ENCODE measurements around the gene CDC42EP3. TPM values are rescaled to one million over a fixed set of nuclear protein-coding genes. Genes with fewer than 3 reads are reported as not detected.

The CDC42EP3 gene
- total RNA-seq, 1 donor = 79.9 TPM

GRCh38 chr2:37692711-37693110, 21.3 kb upstream of the CDC42EP3 start:
- Histone ChIP-seq H3K4me3 (ENCODE audit: low read length) (no peak overlapping the region), H3K27me3 (ENCODE audit: insufficient read depth, low read length) (no peaks in the 10 kb centered on the region)

GRCh38 chr2:37689751-37690150, 18.3 kb upstream of the CDC42EP3 start:
- Histone ChIP-seq H3K4me3 (ENCODE audit: low read length) (no peak overlapping the region), H3K9me3 (ENCODE audit: low read depth, low read length) (no peaks in the 10 kb centered on the region), H3K4me1 (ENCODE audit: insufficient read depth, low read length) (no peaks in the 10 kb centered on the region), H3K27me3 (ENCODE audit: insufficient read depth, low read length) (no peaks in the 10 kb centered on the region)

More at GRCh38 chr2:37692711-37693110, 21.3 kb upstream of the CDC42EP3 start:
- Histone ChIP-seq H3K4me1 (ENCODE audit: insufficient read depth, low read length) (no peaks in the 10 kb centered on the region), H3K9me3 (ENCODE audit: low read depth, low read length) (no peaks in the 10 kb centered on the region)

GRCh38 chr2:37688771-37689468, 17.5 kb upstream of the CDC42EP3 start:
- Histone ChIP-seq H3K9me3 (ENCODE audit: low read depth, low read length) (no peaks in the 10 kb centered on the region), H3K27me3 (ENCODE audit: insufficient read depth, low read length) (no peaks in the 10 kb centered on the region), H3K4me3 (ENCODE audit: low read length) (no peak overlapping the region), H3K4me1 (ENCODE audit: insufficient read depth, low read length) (peaks cover 6% of the 10 kb centered on the region)

- Histone ChIP-seq H3K9me3 (ENCODE audit: low read depth, low read length) (no peaks in the 10 kb centered on the region), H3K4me3 (ENCODE audit: low read length) (no peak overlapping the region), H3K27me3 (ENCODE audit: insufficient read depth, low read length) (no peaks in the 10 kb centered on the region), H3K4me1 (ENCODE audit: insufficient read depth, low read length) (peaks cover 19% of the 10 kb centered on the region)
Observed at GRCh38 chr2:37686792-37687526, 15.5 kb upstream of the CDC42EP3 start.

- no peaks in the 10 kb centered on the region for H3K9me3 ChIP-seq (ENCODE audit: low read depth, low read length)
- peaks cover 19% of the 10 kb centered on the region for H3K4me1 ChIP-seq (ENCODE audit: insufficient read depth, low read length)
- H3K27me3 ChIP-seq (ENCODE audit: insufficient read depth, low read length) = no peaks in the 10 kb centered on the region
- no peak overlapping the region for H3K4me3 ChIP-seq (ENCODE audit: low read length)
Observed at GRCh38 chr2:37684809-37685208, 13.4 kb upstream of the CDC42EP3 start.

GRCh38 chr2:37683921-37684780, 12.7 kb upstream of the CDC42EP3 start:
- Histone ChIP-seq H3K9me3 (ENCODE audit: low read depth, low read length) (no peaks in the 10 kb centered on the region), H3K4me3 (ENCODE audit: low read length) (no peak overlapping the region), H3K4me1 (ENCODE audit: insufficient read depth, low read length) (peaks cover 19% of the 10 kb centered on the region), H3K27me3 (ENCODE audit: insufficient read depth, low read length) (no peaks in the 10 kb centered on the region)

- Histone ChIP-seq H3K4me3 (ENCODE audit: low read length) (no peak overlapping the region), H3K4me1 (ENCODE audit: insufficient read depth, low read length) (peaks cover 19% of the 10 kb centered on the region), H3K27me3 (ENCODE audit: insufficient read depth, low read length) (no peaks in the 10 kb centered on the region), H3K9me3 (ENCODE audit: low read depth, low read length) (no peaks in the 10 kb centered on the region)
Observed at GRCh38 chr2:37683241-37683640, 11.8 kb upstream of the CDC42EP3 start.

GRCh38 chr2:37682473-37682872, 11.0 kb upstream of the CDC42EP3 start:
- H3K4me3 ChIP-seq (ENCODE audit: low read length) = no peak overlapping the region
- no peaks in the 10 kb centered on the region for H3K9me3 ChIP-seq (ENCODE audit: low read depth, low read length)
- H3K4me1 ChIP-seq (ENCODE audit: insufficient read depth, low read length) = peaks cover 19% of the 10 kb centered on the region
- no peaks in the 10 kb centered on the region for H3K27me3 ChIP-seq (ENCODE audit: insufficient read depth, low read length)

- Histone ChIP-seq H3K4me1 (ENCODE audit: insufficient read depth, low read length) (peaks cover 19% of the 10 kb centered on the region), H3K27me3 (ENCODE audit: insufficient read depth, low read length) (no peaks in the 10 kb centered on the region), H3K9me3 (ENCODE audit: low read depth, low read length) (no peaks in the 10 kb centered on the region), H3K4me3 (ENCODE audit: low read length) (no peak overlapping the region)
Observed at GRCh38 chr2:37681587-37681986, 10.1 kb upstream of the CDC42EP3 start.

GRCh38 chr2:37679072-37679695, 7.7 kb upstream of the CDC42EP3 start:
- Histone ChIP-seq H3K4me1 (ENCODE audit: insufficient read depth, low read length) (peaks cover 31% of the 10 kb centered on the region), H3K27me3 (ENCODE audit: insufficient read depth, low read length) (no peaks in the 10 kb centered on the region), H3K9me3 (ENCODE audit: low read depth, low read length) (no peaks in the 10 kb centered on the region), H3K4me3 (ENCODE audit: low read length) (no peak overlapping the region)

- H3K27me3 ChIP-seq (ENCODE audit: insufficient read depth, low read length) = no peaks in the 10 kb centered on the region
- no peak overlapping the region for H3K4me3 ChIP-seq (ENCODE audit: low read length)
- no peaks in the 10 kb centered on the region for H3K9me3 ChIP-seq (ENCODE audit: low read depth, low read length)
- peaks cover 28% of the 10 kb centered on the region for H3K4me1 ChIP-seq (ENCODE audit: insufficient read depth, low read length)
Observed at GRCh38 chr2:37676274-37676673, 4.8 kb upstream of the CDC42EP3 start.

GRCh38 chr2:37674946-37675345, 3.5 kb upstream of the CDC42EP3 start:
- peaks cover 36% of the 10 kb centered on the region for H3K4me1 ChIP-seq (ENCODE audit: insufficient read depth, low read length)
- H3K4me3 ChIP-seq (ENCODE audit: low read length) = no peak overlapping the region
- no peaks in the 10 kb centered on the region for H3K9me3 ChIP-seq (ENCODE audit: low read depth, low read length)
- H3K27me3 ChIP-seq (ENCODE audit: insufficient read depth, low read length) = no peaks in the 10 kb centered on the region

GRCh38 chr2:37672870-37673184, 1.4 kb upstream of the CDC42EP3 start:
- Histone ChIP-seq H3K9me3 (ENCODE audit: low read depth, low read length) (no peaks in the 10 kb centered on the region), H3K4me1 (ENCODE audit: insufficient read depth, low read length) (peaks cover 58% of the 10 kb centered on the region), H3K4me3 (ENCODE audit: low read length) (peak overlapping the region; percentile 82), H3K27me3 (ENCODE audit: insufficient read depth, low read length) (no peaks in the 10 kb centered on the region)

GRCh38 chr2:37672104-37672869, 845 bp upstream of the CDC42EP3 start:
- peaks cover 63% of the 10 kb centered on the region for H3K4me1 ChIP-seq (ENCODE audit: insufficient read depth, low read length)
- no peaks in the 10 kb centered on the region for H3K9me3 ChIP-seq (ENCODE audit: low read depth, low read length)
- H3K4me3 ChIP-seq (ENCODE audit: low read length) = peak overlapping the region; percentile 82
- H3K27me3 ChIP-seq (ENCODE audit: insufficient read depth, low read length) = no peaks in the 10 kb centered on the region

Data from mononuclear cell (primary cell).